Mesenchymal stem cell (in vitro differentiated cells and primary cell): Measurements from ENCODE around the gene CHI3L2.
"Not testable (repeated sequence)": the region's sequence is repeated elsewhere in the genome, so short reads cannot be mapped to it uniquely, and the experiment has no call there.

ENCODE experiments used
- DNase-seq: peaks from one replicate; pipeline ENCODE4 v3.0.0-alpha.2; 2013
- H2AFZ ChIP-seq: one replicate; pipeline ENCODE4 v1.6.1; 2013; ENCODE audit warnings: low read depth, mild to moderate bottlenecking, control low read depth, inconsistent platforms, low read length, moderate library complexity
- H2AK5ac ChIP-seq: 2 replicates; pipeline ENCODE4 v1.6.1; 2013; ENCODE audit warnings: low read length, moderate library complexity, mild to moderate bottlenecking, inconsistent platforms; ENCODE audit not compliant: severe bottlenecking
- H2BK120ac ChIP-seq: one replicate; pipeline ENCODE4 v1.6.1; 2013; ENCODE audit warnings: low read depth, mild to moderate bottlenecking, inconsistent platforms, low read length, moderate library complexity
- H2BK12ac ChIP-seq, 2 experiments: one replicate each; pipeline ENCODE4 v1.6.1; 2013; ENCODE audit warnings: inconsistent platforms in 2 of 2, low read length in 2 of 2, mild to moderate bottlenecking in 2 of 2, moderate library complexity in 2 of 2, control low read depth in 1 of 2
- H2BK15ac ChIP-seq: one replicate; pipeline ENCODE4 v1.6.1; 2013; ENCODE audit warnings: mild to moderate bottlenecking, low read depth, inconsistent platforms; ENCODE audit not compliant: poor library complexity, severe bottlenecking
- H2BK5ac ChIP-seq: 2 replicates; pipeline ENCODE4 v1.6.1; 2013; ENCODE audit warnings: low read depth, mild to moderate bottlenecking, low read length, control low read depth, inconsistent platforms; ENCODE audit not compliant: poor library complexity, severe bottlenecking
- H3K14ac ChIP-seq, 2 experiments: one replicate each; pipeline ENCODE4 v1.6.1; 2013; ENCODE audit warnings: inconsistent platforms in 2 of 2, low read length in 2 of 2, control low read depth in 1 of 2, mild to moderate bottlenecking in 1 of 2, moderate library complexity in 1 of 2
- H3K18ac ChIP-seq, 2 experiments: one replicate each; pipeline ENCODE4 v1.6.1; 2013; ENCODE audit warnings: inconsistent platforms in 2 of 2, low read length in 2 of 2, control low read depth in 1 of 2, low read depth in 1 of 2, mild to moderate bottlenecking in 1 of 2
- H3K23ac ChIP-seq, 2 experiments: one replicate each; pipeline ENCODE4 v1.6.1; 2013; ENCODE audit warnings: inconsistent platforms in 2 of 2, low read length in 2 of 2, mild to moderate bottlenecking in 2 of 2, moderate library complexity in 2 of 2, control low read depth in 1 of 2
- H3K27ac ChIP-seq: 2 replicates; pipeline ENCODE4 v1.5.1; 2013; ENCODE audit warnings: mild to moderate bottlenecking, moderate library complexity, low read length, control low read depth, inconsistent platforms; ENCODE audit not compliant: poor library complexity, severe bottlenecking
- H3K27me3 ChIP-seq, 2 experiments: 2 replicates each; pipeline versions ENCODE4 v1.6.1 to v1.7.0; 2013; ENCODE audit warnings: low read length in 2 of 2, mild to moderate bottlenecking in 2 of 2, moderate library complexity in 2 of 2, control low read depth in 1 of 2, inconsistent platforms in 1 of 2; ENCODE audit not compliant: control insufficient read depth in 1 of 2, insufficient read depth in 1 of 2
- H3K36me3 ChIP-seq, 2 experiments: 2 replicates each; pipeline versions ENCODE4 v1.6.1 to v1.7.0; 2013; ENCODE audit warnings: low read length in 2 of 2, control low read depth in 1 of 2, inconsistent platforms in 1 of 2, low read depth in 1 of 2, mild to moderate bottlenecking in 1 of 2; ENCODE audit not compliant: insufficient read depth in 2 of 2, control insufficient read depth in 1 of 2
- H3K4ac ChIP-seq, 2 experiments: one replicate each; pipeline ENCODE4 v1.6.1; 2013; ENCODE audit warnings: inconsistent platforms in 2 of 2, low read length in 2 of 2, mild to moderate bottlenecking in 2 of 2, moderate library complexity in 2 of 2, control low read depth in 1 of 2, low read depth in 1 of 2
- H3K4me1 ChIP-seq: 2 replicates; pipeline ENCODE4 v1.6.1; 2013; ENCODE audit warnings: low read depth, low read length, control low read depth; ENCODE audit not compliant: control insufficient read depth, insufficient read depth
- H3K4me2 ChIP-seq: 2 replicates; pipeline ENCODE4 v1.6.1; 2013; ENCODE audit warnings: low read length, mild to moderate bottlenecking, inconsistent platforms; ENCODE audit not compliant: poor library complexity, severe bottlenecking
- H3K4me3 ChIP-seq, 2 experiments: 2 replicates each; pipeline versions ENCODE4 v1.5.1 to v1.7.0; 2013; ENCODE audit warnings: low read length in 2 of 2, mild to moderate bottlenecking in 2 of 2, control low read depth in 1 of 2, low read depth in 1 of 2; ENCODE audit not compliant: insufficient read depth in 1 of 2
- H3K79me1 ChIP-seq: replicated peaks from 2 replicates; pipeline ENCODE4 v1.6.1; 2013; ENCODE audit warnings: mild to moderate bottlenecking, control low read depth, low read length, inconsistent platforms; ENCODE audit not compliant: poor library complexity, severe bottlenecking
- H3K9ac ChIP-seq: 2 replicates; pipeline ENCODE4 v1.7.0; 2013; ENCODE audit warnings: mild to moderate bottlenecking, low read length, moderate library complexity
- H3K9me3 ChIP-seq: 2 replicates; pipeline ENCODE4 v1.7.0; 2013; ENCODE audit warnings: mild to moderate bottlenecking, low read length; ENCODE audit not compliant: control insufficient read depth
- H4K8ac ChIP-seq: one replicate; pipeline ENCODE4 v1.6.1; 2013; ENCODE audit warnings: inconsistent platforms, mild to moderate bottlenecking, low read length, moderate library complexity
- H4K91ac ChIP-seq: one replicate; pipeline ENCODE4 v1.6.1; 2013; ENCODE audit warnings: mild to moderate bottlenecking, low read length, inconsistent platforms
- WGBS: methylation state at CpG from one replicate; pipeline ENCODE4 v1.1.7; 2013; ENCODE audit warnings: mixed read lengths; 5-methylcytosine and 5-hydroxymethylcytosine counted together

The CHI3L2 gene

DNA sequence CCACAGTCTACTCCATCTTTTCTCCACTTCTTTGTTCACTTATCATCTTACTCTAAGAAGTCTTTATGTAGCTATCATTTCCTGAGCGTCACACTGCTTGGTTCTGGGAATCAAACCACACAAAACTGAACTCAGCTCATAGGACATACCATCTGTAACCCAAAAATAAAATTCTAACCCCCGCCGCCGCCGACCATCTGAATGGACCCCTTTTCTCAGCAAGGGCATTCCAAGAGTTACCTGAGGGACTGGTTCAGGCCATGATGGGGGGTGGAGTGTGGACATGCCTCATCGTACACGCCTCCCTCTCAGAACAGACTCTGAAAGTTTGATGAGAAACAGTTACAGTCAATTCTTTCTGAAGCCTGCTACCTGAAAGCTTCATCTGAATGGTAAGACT, 12.6 kb upstream of the CHI3L2 start:
- peak overlapping the region in 1 of 2 experiments; percentile 14 for H3K18ac ChIP-seq
- DNase-seq, result no peak
- H3K79me1 ChIP-seq, result no peaks in the 10 kb centered on the region
- H2BK15ac ChIP-seq, result no peak overlapping the region
- H3K4ac ChIP-seq, result no peak overlapping the region
- no peaks in the 10 kb centered on the region for H3K9me3 ChIP-seq
- H4K8ac ChIP-seq, result no peak overlapping the region
- H4K91ac ChIP-seq, result peak overlapping the region; percentile 50
- H2BK5ac ChIP-seq, result no peak overlapping the region
- H3K36me3 ChIP-seq, result peaks cover 0 to 4% of the 10 kb centered on the region in 2 experiments
- H3K4me2 ChIP-seq, result no peak overlapping the region
- no peak overlapping the region for H3K23ac ChIP-seq
- peak overlapping the region; percentile 77 for H2BK120ac ChIP-seq
- 95% methylated on average over 7 of the region's 7 CpGs for WGBS
- H2AK5ac ChIP-seq, result no peak overlapping the region
- H3K27ac ChIP-seq, result no peak overlapping the region
- no peak overlapping the region for H3K9ac ChIP-seq
- H3K27me3 ChIP-seq, result peaks cover 0 to 15% of the 10 kb centered on the region in 2 experiments
- peaks cover 2% of the 10 kb centered on the region for H3K4me1 ChIP-seq
- H2AFZ ChIP-seq, result no peak overlapping the region
- H3K4me3 ChIP-seq, result no peak overlapping the region
- no peak overlapping the region for H3K14ac ChIP-seq
- no peak overlapping the region for H2BK12ac ChIP-seq

DNA sequence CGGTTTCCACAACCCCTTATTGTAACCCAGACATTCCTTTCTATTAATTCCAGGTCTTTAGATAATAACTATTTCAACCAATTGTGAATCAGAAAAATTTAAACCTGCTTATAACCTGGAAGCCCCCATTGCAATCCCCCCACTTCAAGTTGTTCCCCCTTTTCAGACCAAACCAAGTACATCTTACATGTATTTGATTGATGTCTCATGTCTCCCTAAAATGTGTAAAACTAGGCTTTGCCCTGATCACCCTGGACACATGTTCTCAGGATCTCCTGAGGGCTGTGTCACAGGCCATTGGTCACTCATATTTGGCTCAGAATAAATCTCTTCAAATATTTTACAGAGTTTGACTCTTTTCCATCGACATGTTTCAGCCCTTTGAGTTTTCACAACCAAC, 12.2 kb upstream of the CHI3L2 start:
- not testable (repeated sequence) for H3K4ac ChIP-seq, H3K9ac ChIP-seq, H3K36me3 ChIP-seq, H3K4me1 ChIP-seq, H3K79me1 ChIP-seq, H2BK15ac ChIP-seq, H2BK120ac ChIP-seq, H3K23ac ChIP-seq, H3K18ac ChIP-seq, H3K4me2 ChIP-seq, H4K8ac ChIP-seq, H4K91ac ChIP-seq, H2AK5ac ChIP-seq, H3K14ac ChIP-seq, DNase-seq, H3K4me3 ChIP-seq, H2BK5ac ChIP-seq, H2AFZ ChIP-seq, H3K9me3 ChIP-seq, H2BK12ac ChIP-seq, H3K27ac ChIP-seq
- H3K27me3 ChIP-seq, result peaks cover 0 to 14% of the 10 kb centered on the region in 2 experiments
- 90% methylated on average over 1 of the region's 2 CpGs for WGBS

DNA sequence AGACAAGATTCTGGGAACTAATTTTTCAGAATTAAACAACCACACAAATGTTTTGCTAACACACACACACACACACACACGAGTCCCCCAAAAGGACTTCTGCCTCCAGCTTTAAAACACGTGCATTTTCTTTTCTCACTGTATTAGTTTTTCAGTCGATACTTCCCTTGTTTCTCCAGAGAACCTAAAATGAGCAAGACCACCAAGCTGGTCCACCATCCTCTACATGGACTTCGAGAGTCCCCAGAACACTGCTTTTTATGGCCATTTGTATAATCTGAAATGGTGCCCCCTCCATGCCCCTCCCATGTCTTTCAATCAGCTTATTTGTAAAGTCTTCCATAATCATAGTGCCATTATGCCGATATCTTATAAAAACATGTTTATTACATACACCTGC, 10.8 kb upstream of the CHI3L2 start:
- Histone ChIP-seq H3K14ac (no peak overlapping the region), H2AFZ (no peak overlapping the region), H3K4me2 (no peak overlapping the region), H3K18ac (no peak overlapping the region), H2BK15ac (no peak overlapping the region), H3K9ac (no peak overlapping the region), H2BK12ac (no peak overlapping the region), H3K23ac (no peak overlapping the region), H3K4me3 (no peak overlapping the region), H3K4ac (no peak overlapping the region), H3K9me3 (no peaks in the 10 kb centered on the region), H4K8ac (no peak overlapping the region), H2BK120ac (no peak overlapping the region), H3K27me3 (peaks cover 0 to 10% of the 10 kb centered on the region in 2 experiments), H2BK5ac (no peak overlapping the region), H3K36me3 (peaks cover 0 to 4% of the 10 kb centered on the region in 2 experiments), H3K27ac (no peak overlapping the region), H3K79me1 (no peaks in the 10 kb centered on the region), H3K4me1 (peaks cover 2% of the 10 kb centered on the region), H2AK5ac (no peak overlapping the region), H4K91ac (no peak overlapping the region)
- WGBS, result 79% methylated on average over 5 of the region's 5 CpGs
- DNase-seq, result no peak

DNA sequence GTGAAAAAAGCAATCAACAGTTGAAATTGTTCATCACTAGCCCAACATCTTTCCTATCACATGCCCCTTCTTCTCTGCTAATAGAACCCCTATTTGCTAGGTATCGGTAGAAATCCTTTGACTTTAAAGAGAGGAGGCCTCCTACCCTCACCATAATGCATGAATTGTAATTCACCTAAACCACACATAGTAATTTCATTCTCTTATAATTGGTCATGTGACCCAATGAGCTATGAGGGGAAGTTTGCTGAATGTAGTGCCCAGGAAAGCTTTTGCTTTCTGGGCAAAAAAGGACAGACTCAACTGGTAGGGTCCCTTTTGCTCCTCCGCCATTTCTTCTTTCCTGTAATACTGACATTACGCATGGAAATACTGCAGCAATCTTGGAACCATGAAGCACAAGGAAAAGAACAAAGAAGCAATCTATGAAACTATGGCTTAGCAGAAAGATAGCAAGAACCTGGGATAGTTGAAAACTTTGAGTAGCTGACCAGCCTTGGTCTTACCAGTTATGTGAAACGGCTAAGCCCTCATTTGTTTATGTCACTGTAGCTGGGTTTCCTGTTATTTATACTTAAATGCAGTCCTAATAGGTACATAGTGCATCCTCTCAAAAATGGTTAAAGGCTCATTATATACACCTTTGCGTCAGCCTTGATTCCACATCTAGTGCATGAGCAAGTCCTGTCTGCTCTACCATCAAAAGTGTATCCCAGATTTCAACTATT, 10.2 kb upstream of the CHI3L2 start:
- H2AK5ac ChIP-seq, result no peak overlapping the region
- no peak overlapping the region for H3K14ac ChIP-seq
- H2BK12ac ChIP-seq, result no peak overlapping the region
- no peak overlapping the region for H3K9ac ChIP-seq
- H3K36me3 ChIP-seq, result peaks cover 0 to 4% of the 10 kb centered on the region in 2 experiments
- H2BK5ac ChIP-seq, result no peak overlapping the region
- no peaks in the 10 kb centered on the region for H3K9me3 ChIP-seq
- no peak overlapping the region for H3K23ac ChIP-seq
- H3K4me2 ChIP-seq, result no peak overlapping the region
- no peak overlapping the region for H4K91ac ChIP-seq
- H3K79me1 ChIP-seq, result no peaks in the 10 kb centered on the region
- WGBS, result 75% methylated on average over 5 of the region's 5 CpGs
- H2BK15ac ChIP-seq, result no peak overlapping the region
- H3K27me3 ChIP-seq, result peaks cover 0 to 10% of the 10 kb centered on the region in 2 experiments
- no peak overlapping the region for H3K4ac ChIP-seq
- no peak for DNase-seq
- peaks cover 4% of the 10 kb centered on the region for H3K4me1 ChIP-seq
- no peak overlapping the region for H3K27ac ChIP-seq
- H2BK120ac ChIP-seq, result no peak overlapping the region
- no peak overlapping the region for H2AFZ ChIP-seq
- no peak overlapping the region for H3K4me3 ChIP-seq
- H3K18ac ChIP-seq, result no peak overlapping the region
- H4K8ac ChIP-seq, result no peak overlapping the region
